GM18507 (cell line): Measurements from ENCODE around the gene ING5.
A peak's percentile ranks its signal among the peaks of the same experiment; 100 is the strongest.
"Not testable (repeated sequence)": the region's sequence is repeated elsewhere in the genome, so short reads cannot be mapped to it uniquely, and the experiment has no call there.

Experiments
- DNase-seq: peaks from one replicate; pipeline ENCODE4 v3.0.0; 2011; ENCODE audit warnings: low read depth; ENCODE audit not compliant: insufficient read length; ENCODE audit errors: extremely low spot score
- FAIRE-seq: peaks from 2 replicates; lab custom pipeline; 2011; peaks lifted over from hg19 to GRCh38; lab: Jason Lieb, UNC

The ING5 gene

DNA sequence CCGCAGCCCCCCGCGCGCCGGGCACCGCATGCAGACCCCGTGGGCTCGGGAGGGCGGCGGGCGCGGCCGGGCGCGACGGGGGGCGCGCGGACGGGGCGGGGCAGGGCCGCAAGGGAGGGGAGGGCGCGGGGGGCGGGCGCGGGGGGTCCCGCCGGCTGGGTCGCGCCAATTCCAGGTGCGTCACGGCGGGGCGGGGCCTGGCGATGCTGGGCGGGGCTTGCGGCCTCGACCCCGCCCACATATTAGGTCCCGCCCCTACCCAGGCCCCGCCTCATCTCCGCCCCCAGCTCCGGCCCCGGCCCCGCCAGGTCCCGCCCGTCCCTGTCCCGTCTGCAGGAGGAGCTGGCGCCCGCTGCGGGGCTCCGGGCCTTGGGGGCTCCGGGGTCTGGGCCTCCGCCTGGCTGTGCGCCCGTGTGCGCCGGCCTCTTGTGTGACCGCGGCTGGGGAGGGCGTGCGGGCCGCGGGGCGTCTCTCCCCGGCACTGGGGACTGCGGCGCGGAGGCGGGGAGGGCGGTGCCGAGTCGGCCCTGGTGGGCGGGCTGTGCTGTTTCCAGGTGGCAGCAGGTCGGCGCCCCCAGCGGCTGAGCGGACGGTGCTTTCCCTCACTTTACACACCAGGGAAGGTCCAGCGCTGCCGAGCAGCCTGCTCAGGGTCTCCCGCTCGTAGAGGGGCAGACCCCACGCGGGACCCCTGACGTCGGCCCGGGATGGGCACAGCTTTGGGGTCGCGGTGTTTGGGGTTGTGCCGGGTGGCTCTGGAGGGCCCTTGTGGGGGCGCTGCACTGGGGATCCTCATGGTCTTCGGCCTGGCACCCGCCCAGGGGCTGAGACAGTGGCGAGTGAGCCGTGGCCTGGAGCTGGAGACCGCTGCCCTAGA lies 554 bp downstream of the ING5 start:
- peak; percentile 81 for DNase-seq
- peak; percentile 82 for FAIRE-seq

DNA sequence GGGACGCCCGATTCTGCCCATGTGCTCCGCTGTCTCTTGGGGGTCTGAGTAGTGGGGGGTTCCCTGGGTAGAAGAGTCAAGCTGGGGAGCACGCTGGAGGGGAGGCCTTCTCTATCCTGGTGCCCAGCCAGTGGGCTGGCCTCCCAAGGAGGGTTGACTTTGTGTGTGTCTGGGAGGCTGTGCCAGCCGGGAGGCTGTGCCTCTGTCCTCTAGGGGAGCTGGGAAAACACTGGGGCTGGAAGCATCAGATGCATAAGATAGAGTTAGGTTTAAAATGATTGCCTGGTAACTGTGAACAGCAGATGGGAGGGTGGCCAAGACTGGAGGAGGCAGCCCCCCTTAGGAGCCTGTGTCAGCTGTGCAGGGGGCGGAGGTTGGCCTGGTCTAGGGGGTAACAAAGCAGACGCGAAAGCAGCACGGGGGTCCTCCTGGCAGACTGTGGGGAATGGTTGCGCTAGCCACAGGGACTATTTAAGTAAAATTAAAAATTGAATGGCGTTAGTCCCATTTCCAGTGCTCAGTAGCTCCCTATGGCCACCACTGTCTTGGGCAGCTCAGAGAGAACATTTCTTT lies 1.3 kb downstream of the ING5 start:
- DNase-seq (no peak), FAIRE-seq (no peak)

DNA sequence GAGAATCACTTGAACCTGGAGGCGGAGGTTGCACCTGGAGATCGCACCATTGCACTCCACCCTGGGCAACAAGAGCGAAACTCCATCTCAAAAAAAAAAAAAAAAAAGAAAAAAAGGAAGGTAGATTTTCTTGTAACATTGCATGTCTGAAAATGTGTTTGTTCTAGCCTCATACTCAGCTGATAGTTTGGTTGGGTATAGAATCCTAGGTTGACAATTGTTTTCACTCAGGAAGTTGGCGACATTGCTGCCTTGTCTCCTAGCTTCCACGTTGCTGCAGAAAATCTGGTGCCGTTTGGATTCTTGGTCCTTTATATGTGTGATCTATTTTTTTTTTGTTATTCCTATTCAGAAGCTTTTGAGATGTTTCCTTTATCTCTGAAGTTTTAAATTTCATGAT lies 4.7 kb downstream of the ING5 start:
- no peak for FAIRE-seq

DNA sequence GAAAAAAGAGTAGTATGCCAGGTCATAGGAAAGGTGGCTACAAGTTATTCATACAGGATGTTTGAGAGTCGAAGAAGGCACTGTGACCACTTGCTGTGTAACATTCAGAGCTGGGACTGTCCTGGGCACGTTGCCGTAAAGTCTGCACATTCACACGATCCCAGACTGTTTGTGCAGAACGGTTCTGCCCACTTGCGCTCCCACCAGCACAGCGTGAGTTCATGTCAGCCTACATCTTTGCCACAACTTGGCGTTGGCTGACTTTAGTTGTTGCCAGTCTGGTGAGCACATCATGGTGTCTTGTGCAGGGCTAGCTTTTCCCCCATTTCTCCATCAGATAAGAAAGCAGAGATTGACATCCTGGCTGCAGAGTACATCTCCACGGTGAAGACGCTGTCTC lies 7.0 kb downstream of the ING5 start:
- DNase-seq (no peak), FAIRE-seq (no peak)

More for the DNA sequence above, 4.7 kb downstream of the ING5 start:
- no peak for DNase-seq

DNA sequence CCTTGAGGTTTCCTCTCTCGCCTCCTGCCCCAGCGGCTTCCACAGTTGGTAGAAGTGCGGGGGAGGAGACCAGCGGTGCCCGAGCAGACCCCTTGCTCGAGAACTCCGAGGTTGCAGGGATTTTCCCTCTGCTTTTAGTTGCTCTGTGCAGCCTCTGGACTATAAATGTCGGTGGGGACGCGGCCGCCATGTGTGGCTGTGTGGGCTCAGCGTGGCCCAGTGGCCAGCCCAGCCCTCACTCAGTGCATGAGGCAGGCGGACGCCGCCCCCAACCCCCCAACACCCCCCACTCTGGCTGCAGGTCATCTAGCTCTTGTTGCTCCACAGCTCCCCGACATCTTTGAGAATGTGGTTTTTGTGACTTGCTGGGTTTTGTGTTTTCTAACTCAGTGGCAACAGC lies 17.3 kb downstream of the ING5 start:
- no peak for DNase-seq
- no peak for FAIRE-seq

DNA sequence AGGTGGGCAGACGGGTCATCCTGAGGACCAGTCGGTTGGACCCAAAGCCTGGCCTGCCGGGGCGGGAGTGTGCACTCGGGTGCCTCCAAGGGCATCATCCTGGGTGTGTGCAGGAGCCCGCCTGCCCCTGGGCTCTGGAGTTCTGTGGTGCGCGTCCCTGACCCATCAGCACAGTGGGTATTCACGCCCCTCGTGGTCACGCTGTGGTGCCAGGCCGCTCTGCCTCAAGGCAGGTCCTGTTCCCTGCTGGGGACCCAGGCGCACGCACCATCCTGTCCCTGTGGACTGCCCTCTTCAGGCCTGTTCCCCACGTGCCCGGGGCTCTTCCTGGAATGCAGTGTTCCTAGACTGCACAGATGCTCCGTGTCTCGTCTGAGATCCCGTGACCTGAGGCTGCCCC lies 18.3 kb downstream of the ING5 start:
- no peak for DNase-seq
- no peak for FAIRE-seq

DNA sequence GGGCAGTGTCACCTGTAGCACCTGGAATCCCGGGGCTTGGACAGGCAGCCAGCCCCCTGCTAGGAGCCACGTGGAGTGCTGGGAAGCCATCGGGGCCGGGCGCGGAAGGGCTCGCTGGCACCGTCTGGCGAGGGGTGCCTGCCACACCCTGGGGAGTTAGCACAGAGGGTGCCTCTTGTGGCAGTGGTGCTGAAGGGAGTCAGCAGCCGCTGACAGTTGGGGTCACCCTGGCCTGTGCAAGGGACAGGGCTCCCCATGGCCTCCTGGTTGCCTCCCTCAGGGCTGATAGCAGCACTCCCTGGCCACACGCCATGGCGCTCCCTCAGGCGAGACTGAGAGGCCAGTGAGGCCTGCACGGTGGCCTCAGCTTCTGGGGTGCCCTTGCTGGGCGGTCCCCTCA lies 18.7 kb downstream of the ING5 start:
- FAIRE-seq: no peak
- no peak for DNase-seq

DNA sequence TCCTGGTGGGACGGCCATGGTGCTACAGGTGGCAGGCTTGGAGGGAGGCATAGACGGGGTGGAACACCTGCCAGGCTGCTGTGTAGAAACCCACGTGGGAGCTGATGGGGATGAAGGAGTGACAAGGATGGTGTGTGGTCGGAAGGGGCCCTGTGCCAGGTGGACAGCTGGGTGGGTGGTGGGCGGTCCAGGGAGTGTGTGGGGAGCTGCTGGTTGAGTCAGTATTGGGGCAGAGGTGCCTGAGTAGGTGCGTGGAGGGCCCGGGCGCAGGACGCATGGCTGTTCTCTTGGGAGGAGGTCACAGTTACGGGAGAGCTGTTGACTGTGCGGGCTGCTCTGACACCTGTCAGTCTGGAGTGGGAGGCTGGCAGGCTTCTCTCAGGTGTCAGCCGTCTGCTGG lies 20.0 kb downstream of the ING5 start:
- FAIRE-seq: no peak
- DNase-seq: no peak

DNA sequence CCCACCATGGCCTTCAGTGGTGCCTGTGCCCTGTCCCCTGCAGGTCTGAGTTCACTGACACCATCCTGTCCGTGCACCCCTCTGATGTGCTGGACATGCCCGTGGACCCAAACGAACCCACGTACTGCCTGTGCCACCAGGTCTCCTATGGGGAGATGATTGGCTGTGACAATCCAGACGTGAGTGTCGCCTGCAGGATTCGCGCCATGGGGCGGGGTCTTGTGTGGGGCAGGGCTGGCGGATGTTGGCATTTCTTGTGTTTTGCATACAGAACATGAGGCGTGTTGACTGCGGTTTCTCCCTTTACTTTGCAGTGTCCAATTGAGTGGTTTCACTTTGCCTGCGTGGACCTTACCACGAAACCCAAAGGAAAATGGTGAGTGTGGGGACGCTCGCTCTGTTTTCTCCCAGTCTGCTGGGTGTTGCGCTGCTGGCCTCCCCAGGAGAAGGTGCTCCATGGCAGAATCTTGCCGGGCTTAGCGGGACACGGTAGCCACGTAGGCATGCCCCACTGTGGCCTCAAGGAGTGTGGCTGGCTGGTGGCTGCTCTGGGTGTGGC lies 21.1 kb downstream of the ING5 start:
- no peak for DNase-seq
- FAIRE-seq: no peak

DNA sequence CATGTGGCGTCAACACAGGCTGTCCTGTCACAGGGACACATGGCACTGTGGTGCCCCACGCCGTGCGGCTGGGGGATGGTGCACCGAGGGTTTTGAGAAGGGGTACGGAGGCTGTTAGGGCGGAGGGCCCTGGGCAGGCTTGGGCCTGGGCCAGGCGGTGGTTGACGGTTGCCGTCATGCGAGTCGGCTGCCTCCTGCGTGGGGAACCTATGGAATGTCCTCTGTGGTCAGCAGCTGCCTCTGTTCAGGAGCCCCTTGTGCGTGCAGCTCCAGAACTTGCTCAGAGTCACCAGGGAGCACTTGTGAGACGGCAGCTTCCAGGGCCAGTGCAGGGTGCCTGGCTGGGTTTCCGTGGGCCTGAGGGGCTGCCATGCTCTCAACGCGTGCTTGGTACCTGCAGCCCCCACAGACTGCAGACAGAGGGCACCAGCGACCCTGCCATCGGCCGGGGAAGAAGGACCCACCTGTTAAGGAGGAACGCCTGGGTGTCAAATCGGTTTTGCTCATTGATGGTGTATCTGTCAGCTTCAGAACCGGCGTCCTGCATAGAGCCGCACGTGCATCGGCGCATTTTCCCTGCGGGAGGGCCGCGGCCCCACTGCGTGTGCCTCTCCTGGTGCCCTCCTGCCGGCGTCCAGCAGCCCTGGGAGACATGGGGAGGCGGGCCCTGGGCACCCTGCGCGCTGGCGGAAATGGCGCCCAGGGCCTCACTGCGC lies 22.6 kb downstream of the ING5 start:
- DNase-seq (no peak), FAIRE-seq (no peak)

DNA sequence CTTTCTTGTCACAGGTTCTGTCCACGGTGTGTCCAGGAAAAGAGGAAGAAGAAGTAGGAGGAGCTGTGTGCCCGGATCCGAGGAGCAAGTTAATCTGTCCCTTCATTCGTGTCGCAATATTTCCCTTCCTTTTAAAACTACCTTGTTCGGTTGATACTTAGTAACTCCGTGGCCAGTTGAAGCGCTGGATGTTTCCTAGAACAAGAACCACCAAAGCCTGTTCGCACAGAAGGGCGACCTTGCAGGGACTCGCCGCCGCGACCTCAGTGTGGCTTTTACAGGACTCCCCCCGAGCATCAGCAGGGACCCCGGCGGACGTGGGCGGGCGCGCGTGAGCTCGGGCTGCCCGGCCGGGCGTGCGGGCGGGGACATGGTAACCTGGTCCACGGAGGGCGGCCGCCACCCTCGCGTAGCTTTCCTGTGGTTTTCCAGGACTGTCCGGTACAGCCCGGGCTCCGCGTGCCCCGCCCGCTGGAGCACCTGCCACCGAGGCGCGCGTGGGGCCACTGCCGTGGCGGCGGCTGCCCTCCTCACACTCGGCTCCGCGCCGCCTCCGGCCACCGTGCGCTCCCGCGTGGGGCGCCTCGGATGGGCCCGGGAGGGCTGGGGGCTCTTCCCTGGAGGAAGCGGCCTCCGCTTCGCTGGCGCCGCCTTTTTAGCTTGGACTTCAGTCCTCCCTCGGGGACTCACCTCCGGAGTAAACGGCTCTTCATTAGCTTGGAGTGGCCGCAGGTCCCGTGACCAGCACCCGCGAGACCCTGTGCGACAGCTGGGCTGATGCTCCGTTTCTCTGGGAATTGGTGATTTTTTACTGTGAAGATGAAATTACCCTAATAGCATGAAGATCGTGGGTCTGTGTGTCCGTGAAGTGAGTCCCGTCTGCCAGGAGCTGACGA lies 23.4 kb downstream of the ING5 start:
- no peak for FAIRE-seq
- no peak for DNase-seq

DNA sequence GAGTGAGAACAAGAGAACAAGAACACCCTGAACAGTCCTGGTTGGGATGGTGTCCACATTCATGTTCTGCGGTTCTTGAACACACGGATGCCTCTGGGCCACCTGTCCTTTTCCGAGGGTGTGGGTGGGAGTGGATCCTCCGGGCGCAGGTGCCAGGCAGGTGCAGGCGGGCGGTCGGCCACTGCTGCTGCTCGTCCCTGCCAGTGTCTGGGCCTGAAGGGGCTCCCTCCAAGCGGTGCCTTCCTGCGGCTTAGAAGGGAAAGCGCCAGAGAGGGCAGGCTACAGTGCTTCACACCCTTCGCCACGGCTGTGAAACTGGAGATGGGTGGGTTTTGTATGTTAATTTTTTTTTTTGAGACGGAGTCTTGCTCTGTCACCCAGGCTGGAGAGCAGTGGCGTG lies 24.6 kb downstream of the ING5 start:
- FAIRE-seq (no peak), DNase-seq (no peak)

DNA sequence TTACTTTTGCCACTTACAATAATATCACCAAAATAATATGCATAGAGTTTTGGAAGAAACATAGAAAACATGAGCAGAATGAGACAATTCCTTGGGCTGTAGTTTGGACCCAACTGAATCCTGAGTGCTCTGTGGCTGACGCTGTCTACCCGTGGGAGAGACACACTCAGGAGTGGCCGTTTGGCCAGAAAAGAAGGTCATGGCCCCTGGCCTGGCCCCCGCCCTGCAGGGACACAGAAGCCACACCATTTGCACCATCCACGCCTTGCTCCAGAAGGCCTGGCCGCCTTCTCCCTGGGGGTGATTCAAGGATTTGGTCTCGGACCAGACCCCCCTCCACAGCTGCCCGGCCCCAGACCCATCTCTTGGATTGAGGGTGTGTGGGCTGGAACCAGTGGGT lies 26.2 kb downstream of the ING5 start:
- no peak for FAIRE-seq

DNA sequence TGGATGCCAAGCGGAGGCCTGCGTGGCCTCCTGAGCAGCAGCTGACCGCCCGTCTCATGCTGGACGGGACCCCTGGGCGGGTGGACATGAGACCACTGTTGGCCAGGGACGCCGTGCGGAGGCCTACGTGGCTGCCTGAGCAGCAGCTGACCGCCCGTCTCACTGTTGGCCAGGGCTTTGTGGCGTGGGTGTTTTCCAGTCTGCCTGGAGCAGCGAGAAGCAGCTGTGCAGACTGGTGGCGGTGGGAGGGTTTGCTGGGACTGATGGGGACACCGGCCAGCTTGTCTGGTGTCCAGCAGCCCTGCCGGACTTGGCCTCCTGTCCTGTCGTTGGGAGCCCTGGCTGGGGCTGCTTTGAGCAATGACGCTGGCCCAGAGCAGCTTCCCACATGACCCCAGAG lies 26.8 kb downstream of the ING5 start:
- DNase-seq (no peak), FAIRE-seq (no peak)

More for the DNA sequence above, 26.2 kb downstream of the ING5 start:
- no peak for DNase-seq

DNA sequence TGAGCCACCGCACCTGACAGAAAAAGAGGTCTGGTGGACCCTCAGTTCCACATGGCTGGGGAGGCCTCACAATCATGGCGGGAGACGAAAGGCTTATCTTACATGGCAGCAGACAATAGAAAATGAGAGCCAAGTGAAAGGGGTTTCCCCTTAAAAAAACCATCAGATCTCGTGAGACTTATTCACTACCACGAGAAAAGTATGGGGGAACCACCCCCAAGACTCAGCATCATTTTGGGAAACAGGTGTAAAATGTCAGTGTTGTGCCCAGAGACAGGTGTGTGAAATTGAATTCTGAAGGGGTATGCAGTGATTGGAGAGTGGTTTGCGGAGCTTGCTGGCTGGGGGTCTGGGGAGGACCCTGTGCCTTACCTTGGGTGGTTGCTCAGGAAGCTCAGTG lies 28.0 kb downstream of the ING5 start:
- FAIRE-seq (peak; percentile 70), DNase-seq (no peak)

DNA sequence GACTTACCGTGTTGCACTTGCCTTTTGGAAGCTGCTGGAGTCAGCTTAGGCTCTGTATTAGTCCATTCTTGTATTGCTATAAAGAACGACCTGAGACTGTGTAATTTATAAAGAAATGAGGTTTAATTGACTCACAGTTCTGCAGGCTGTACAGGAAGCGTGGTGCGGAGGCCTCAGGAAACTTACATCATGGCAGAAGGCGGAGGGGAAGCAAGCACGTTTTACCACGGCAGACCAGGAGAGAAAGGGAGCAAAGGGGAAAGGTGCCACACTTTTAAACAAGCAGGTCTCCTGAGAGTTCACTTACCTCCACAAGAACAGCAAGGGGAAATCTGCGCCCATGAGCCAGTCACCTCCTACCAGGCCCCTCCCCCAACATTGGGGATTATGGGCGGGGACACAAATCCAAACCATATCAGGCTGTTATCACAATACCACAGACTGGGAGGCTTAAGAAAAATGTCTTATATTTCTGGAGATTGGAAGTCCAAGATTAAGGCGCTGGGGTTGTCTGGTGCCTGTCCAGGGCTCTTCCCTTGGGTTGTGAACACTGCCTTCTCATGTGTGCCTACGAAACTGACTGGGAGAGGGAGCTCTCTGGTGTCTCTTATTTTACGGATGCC lies 28.9 kb downstream of the ING5 start:
- no peak for DNase-seq

DNA sequence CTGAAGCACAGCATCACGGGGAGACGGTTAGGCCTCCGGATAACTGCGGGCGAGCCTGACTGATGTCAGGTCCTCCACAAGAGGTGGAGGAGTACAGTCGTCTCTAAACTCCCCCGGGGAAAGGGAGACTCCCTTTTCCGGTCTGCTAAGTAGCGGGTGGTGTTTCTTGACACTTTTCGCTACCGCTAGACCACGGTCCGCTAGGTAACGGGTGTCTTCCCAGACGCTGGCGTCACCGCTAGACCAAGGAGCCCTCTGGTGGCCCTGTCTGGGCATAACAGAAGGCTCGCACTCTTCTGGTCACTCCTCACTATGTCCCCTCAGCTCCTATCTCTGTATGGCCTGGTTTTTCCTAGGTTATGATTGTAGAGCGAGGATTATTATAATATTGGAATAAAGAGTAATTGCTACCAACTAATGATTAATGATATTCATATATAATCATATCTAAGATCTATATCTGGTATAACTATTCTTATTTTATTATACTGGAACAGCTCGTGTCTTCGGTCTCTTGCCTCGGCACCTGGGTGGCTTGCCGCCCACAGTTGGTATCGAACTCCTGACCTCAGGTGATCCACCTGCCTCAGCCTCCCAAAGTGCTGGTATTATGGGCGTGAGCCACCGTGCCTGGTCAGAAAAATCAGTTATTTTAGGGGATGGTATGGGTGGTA lies 30.8 kb downstream of the ING5 start:
- DNase-seq: not testable (repeated sequence)
- peak; percentile 84 for FAIRE-seq

More for the DNA sequence above, 28.9 kb downstream of the ING5 start:
- FAIRE-seq: no peak

DNA sequence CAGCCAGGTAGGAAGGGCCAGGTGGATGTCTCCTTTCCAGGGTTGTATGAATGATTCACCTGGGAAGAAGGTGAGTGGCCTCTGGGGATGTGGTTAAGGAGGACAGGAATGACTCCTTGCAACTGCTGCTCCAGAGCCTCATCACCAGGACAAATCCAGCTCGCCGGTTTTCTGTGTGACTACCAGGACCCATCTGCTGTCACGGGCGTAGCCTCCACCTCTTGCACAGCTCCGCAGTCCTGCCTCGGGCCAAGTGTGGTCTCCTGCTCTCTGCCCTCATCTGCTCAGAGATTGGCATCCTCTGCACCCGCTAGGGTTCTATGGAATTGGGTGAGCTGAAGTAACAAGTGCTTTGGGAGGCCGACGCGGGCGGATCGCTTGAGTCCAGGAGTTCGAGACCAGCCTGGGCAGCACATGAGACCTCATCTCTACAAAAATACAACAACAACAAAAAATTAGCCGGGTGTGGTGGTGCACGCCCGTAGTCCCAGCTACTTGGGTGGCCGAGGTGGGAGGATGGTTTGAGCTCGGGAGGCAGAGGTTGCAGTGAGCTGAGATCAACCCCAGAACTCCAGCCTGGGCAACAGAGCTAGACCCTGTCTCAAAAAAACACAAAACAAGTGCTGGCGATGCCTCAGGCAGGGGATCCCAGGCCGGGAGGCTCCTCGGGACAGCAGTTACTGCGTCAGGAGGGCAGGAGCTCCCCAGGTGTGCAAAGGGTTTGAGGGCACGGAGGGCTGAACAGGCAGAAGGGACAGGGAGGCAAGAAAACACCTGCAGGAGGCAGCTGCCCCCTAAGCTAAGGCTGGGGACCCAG lies 31.8 kb downstream of the ING5 start:
- DNase-seq: no peak
- FAIRE-seq: no peak
